Left ventricle myocardium superior (tissue), 1 donor: Measurements from ENCODE around the gene GALNT10. TPM values are rescaled to one million over a fixed set of nuclear protein-coding genes. Genes with fewer than 3 reads are reported as not detected.
"Not testable (repeated sequence)": the region's sequence is repeated elsewhere in the genome, so short reads cannot be mapped to it uniquely, and the experiment has no call there.

ENCODE experiments used
- ATAC-seq: fragments of 200-7000 bp; cut with Tn5 transposase; one replicate; pipeline ENCODE4 v1.9.1; 2020; ENCODE audit warnings: mild to moderate bottlenecking, moderate library complexity
- DNase-seq: peaks from one replicate; pipeline ENCODE4 v3.0.0-alpha.2; 2020
- intact Hi-C: fragments of 100-400 bp; cut with micrococcal nuclease; formaldehyde crosslinking; loops from one replicate; pipeline ENCODE4 v1.11.0; 2022
- long read RNA-seq: library from polyadenylated mRNA; unstranded; transcript quantifications from one replicate; pipeline ENCODE4 v2.0.0, GENCODE V29; 2021
- total RNA-seq: library from RNA; stranded (reverse); fragmentation: NEBNext Ultra II Directional; extraction: Animal tissue kit (Norgen Biotek cat#: 25700); gene quantifications from one replicate; pipeline ENCODE4 v1.2.1, GENCODE V29; 2021
- donor health status: DM: no; HTN: yes; CAD: no; lungs with severe emphysema.

Gene GALNT10, protein sequence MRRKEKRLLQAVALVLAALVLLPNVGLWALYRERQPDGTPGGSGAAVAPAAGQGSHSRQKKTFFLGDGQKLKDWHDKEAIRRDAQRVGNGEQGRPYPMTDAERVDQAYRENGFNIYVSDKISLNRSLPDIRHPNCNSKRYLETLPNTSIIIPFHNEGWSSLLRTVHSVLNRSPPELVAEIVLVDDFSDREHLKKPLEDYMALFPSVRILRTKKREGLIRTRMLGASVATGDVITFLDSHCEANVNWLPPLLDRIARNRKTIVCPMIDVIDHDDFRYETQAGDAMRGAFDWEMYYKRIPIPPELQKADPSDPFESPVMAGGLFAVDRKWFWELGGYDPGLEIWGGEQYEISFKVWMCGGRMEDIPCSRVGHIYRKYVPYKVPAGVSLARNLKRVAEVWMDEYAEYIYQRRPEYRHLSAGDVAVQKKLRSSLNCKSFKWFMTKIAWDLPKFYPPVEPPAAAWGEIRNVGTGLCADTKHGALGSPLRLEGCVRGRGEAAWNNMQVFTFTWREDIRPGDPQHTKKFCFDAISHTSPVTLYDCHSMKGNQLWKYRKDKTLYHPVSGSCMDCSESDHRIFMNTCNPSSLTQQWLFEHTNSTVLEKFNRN
- total RNA-seq, result 10.9 TPM
- long read RNA-seq, full-length matches to known transcripts, result 3 of 7 reads
- long read RNA-seq, partial matches to known transcripts, result 4 of 7 reads
- long read RNA-seq, other reads (novel, unspliced or antisense), result 0 of 7 reads

DNA sequence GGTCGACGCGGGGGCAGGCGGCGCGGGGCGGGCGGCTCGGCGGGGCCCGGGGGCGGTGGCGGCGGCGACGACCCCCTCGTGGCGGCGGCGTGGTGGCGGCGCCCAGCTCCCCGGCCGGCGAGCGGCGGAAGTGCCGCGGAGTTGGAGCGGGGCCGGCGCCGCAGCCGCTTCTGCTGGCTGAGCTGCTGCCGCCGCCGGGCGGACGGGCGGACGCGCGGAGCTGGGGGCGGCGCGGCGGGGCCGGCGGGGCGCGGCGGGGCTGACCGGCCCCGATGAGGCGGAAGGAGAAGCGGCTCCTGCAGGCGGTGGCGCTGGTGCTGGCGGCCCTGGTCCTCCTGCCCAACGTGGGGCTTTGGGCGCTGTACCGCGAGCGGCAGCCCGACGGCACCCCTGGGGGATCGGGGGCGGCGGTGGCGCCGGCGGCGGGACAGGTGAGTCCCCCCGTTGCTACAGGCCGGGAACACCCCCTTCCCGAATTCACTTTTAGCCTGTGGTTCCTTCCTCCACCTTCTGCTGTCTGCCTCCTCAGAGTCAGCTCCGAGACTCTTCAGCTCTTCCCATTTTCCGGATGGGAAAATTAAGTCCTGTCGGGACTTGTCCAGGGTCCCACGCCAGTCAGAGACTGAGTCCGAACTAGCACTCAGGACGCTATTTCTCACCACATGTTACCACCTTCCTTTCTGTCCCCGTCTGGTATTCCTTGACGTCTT is at the start of gene GALNT10:
TSS of gene GALNT10 (plus strand) at position 139 of the 710 bp plus-strand sequence. CDS start at position 273, 134 bp downstream.
- ATAC-seq (peak; percentile 57), DNase-seq (peak; percentile 88)
- intact Hi-C loops, result loop anchor here (10.0 kb wide), 1 partner anchor 214 kb away; no protein-coding TSS in a partner anchor

DNA sequence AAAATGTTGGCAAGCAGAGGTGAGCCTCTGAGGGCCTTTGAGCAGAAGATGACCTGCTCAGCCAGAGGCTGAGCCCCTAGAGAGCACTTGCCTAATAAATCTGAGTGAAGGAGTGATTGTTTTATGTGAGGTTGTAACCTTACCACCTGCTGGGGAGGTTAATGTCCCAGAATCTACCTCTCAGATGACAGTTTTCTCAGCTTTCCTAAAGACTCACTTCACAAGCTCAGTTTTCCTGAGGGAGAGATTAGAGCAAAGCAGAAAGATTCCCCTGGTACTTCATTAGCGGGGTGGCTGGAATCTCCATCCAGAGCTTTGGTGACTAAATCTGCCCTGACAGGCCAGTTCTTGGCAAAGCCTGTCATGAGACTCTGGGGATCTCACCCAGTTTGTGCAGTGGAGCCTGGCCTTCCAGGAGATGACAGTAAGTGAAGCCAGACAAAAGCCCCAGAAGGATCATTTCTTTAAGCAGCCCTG is 48.8 kb upstream of the GALNT10 start:
- ATAC-seq, result no peak
- intact Hi-C loops, result no loop called here
- DNase-seq, result no peak

GRCh38 chr5:154143211-154143641 is 47.3 kb upstream of the GALNT10 start:
- intact Hi-C loops, result no loop called here
- ATAC-seq (peak; percentile 3), DNase-seq (no peak)

DNA sequence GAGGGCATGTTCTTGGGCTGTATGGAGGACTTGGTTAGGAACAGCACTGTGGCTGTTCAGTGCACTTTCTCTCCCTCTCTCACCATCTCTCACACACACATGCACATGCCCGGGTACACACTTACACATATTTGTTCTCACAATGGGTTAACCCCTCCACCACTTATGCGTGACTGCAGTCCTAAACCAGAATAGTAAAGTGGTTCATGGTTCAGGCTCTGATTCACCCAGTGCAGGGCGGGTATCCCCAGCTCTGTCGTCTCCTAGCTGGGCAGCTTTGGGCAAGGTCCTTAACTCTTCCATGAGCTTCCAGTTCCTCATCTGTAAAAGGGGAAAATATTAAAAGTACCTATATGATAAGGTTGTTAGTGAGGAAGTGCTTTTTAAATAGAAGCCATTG is 45.3 kb upstream of the GALNT10 start:
- intact Hi-C loops, result no loop called here
- DNase-seq (no peak), ATAC-seq (no peak)

DNA sequence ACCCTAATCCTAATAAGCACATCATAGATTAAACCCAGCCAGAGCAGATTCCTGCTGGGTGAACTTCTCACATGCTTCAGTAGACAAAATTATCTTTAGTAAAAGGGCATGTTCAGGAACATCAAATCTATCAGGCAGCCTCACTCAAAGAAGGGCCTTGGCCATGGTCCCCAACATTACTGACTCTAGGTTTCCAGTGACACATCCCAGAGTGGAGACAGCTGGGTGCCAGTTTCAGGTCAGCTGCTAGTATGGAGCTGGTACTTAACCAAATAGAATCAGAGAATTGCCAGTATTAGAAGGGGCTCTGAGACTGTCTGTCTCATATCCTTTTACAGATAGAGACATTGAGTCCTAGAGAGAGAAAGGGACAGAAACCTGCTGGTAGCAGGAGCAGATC is 44.1 kb upstream of the GALNT10 start:
- ATAC-seq (peak; percentile 93), DNase-seq (peak; percentile 52)
- intact Hi-C loops, result no loop called here

- DNase-seq (no peak), ATAC-seq (no peak)
- intact Hi-C loops, result no loop called here
Measured at GRCh38 chr5:154147666-154148065, 42.9 kb upstream of the GALNT10 start.

GRCh38 chr5:154150471-154150870 is 40.1 kb upstream of the GALNT10 start:
- ATAC-seq, intact Hi-C loops, DNase-seq: not testable (repeated sequence)

GRCh38 chr5:154157483-154158378 is 32.8 kb upstream of the GALNT10 start:
- DNase-seq (no peak), ATAC-seq (peak; percentile 83)
- intact Hi-C loops, result no loop called here

GRCh38 chr5:154158379-154158737 is 32.2 kb upstream of the GALNT10 start:
- DNase-seq (no peak), ATAC-seq (peak; percentile 52)
- intact Hi-C loops, result no loop called here

DNA sequence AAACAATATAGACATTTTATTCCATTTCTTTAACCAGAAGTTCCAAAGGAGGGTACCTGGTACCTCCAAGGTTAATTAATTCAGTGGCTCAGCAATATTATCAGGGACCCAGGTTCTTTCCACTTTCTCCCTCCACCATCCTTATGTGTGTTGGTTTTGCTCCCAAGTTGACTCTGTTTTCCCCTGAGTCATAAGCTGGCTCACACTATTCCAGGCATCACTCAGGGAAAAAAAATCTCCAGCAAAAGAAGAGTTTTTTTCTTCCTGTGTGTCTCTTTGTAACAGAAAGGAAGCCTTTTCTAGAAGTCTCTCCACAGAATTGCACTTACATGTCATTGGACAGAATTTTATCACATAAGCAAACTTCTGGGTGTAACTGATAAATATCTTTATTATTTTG is 31.2 kb upstream of the GALNT10 start:
- ATAC-seq (no peak), DNase-seq (no peak)
- intact Hi-C loops, result no loop called here

DNA sequence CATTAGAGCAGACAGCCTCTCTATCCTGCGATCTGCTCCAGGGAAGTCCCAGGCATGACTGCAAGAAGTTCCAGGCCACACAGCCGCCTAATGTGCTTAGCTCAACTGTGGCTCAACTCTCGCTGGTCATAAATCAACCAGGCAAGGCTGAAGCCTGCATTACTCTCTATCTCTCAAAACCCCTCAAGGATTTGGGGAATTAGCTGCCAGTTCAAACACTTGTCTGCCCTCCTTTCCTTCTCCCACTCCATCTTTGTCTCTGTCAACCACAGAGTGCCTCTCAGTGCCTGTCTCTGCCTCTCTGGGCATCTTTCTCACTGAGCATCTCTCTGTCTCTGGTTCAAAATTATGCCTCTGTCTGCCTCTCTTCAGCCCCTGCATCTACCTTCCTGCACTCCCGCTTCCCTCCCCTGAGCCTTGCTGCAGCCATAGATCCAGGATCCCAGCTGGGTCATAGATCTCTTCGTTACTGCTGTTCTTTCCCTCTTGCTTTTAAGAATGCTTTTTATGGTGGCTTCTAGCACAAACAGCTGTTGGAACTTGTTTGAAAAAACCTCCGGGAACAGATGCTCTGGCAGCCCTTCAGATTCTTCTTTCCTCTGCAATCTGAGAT is 27.9 kb upstream of the GALNT10 start:
- ATAC-seq (peak; percentile 57), DNase-seq (no peak)

GRCh38 chr5:154163327-154164248 is 26.9 kb upstream of the GALNT10 start:
- ATAC-seq, result no peak
- intact Hi-C loops, result no loop called here
- DNase-seq, result no peak

More for the DNA sequence above, 27.9 kb upstream of the GALNT10 start:
- intact Hi-C loops, result no loop called here

GRCh38 chr5:154164249-154164581 is 26.3 kb upstream of the GALNT10 start:
- intact Hi-C loops, result no loop called here
- no peak for DNase-seq
- no peak for ATAC-seq

DNA sequence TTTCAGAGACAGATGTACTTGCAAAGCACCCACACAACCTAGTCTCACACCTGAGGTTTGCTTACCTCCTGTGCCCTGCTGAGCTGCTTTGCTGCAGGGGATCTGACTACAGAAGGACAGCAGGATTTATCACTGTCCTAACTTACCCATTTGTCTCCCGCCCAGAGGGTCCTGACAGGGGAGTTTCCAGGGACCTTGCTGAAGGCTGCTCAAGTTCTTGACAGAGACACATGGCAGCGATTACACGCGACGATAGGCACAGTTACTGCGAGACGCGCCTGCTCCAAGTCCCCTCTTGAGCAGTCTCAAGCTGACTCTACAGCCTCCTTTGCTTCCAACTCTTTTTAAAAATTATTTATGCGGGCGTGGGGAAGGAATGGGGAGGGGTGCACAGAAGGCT is 24.6 kb upstream of the GALNT10 start:
- ATAC-seq (no peak), DNase-seq (no peak)
- intact Hi-C loops, result no loop called here

GRCh38 chr5:154166901-154167791 is 23.4 kb upstream of the GALNT10 start:
- no peak for ATAC-seq
- intact Hi-C loops, result no loop called here
- no peak for DNase-seq

- ATAC-seq, result peak; percentile 68
- intact Hi-C loops, result no loop called here
- no peak for DNase-seq
Measured at GRCh38 chr5:154168395-154168794, 22.1 kb upstream of the GALNT10 start.
